ENCODE measurements around the gene WWC2.

- TF ChIP-seq CTCF (IDR thresholded peaks at IDR 0.05): no peak
- TF ChIP-seq EP300 (IDR thresholded peaks at IDR 0.05): no peak
- no peak for TF ChIP-seq POLR2A (IDR thresholded peaks at IDR 0.05; ENCODE audit: low read depth)
Observed at GRCh38 chr4:183255487-183255886, 156.4 kb downstream of the WWC2 start.

Measured in esophagus muscularis mucosa (tissue), 4 donors.